Right hindlimb (tissue), 1 donor: ENCODE results near the gene GJC1.
A peak's percentile ranks its signal among the peaks of the same experiment; 100 is the strongest.
"Not testable (repeated sequence)": the region's sequence is repeated elsewhere in the genome, so short reads cannot be mapped to it uniquely, and the experiment has no call there.

Experiments
- DNase-seq: peaks from one replicate; pipeline ENCODE4 v3.0.0-alpha.2; 2018

Gene GJC1

GRCh38 chr17:44842748-44843147 lies 12.7 kb upstream of the GJC1 start:
- DNase-seq, result no peak

DNA sequence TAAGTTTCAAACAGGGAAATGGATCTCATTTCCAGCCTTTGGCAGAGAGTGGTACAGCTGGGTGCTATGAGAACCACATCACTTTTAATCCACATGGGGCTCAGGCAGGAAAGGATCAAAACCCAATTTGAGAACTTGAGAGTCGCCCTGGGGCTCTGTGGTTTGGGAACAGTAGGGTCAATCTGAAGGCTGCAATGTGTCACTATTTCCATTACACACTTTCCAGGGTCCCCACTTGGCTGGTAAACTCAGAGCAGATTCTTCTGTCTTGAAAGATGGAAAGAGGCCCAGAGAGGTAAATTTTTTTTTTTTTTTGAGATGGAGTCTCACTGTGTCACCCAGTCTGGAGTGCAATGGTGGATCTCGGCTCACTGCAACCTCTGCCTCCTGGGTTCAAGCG lies 10.8 kb upstream of the GJC1 start:
- no peak for DNase-seq

- no peak for DNase-seq
Observed at GRCh38 chr17:44840274-44840673, 10.2 kb upstream of the GJC1 start.

DNA sequence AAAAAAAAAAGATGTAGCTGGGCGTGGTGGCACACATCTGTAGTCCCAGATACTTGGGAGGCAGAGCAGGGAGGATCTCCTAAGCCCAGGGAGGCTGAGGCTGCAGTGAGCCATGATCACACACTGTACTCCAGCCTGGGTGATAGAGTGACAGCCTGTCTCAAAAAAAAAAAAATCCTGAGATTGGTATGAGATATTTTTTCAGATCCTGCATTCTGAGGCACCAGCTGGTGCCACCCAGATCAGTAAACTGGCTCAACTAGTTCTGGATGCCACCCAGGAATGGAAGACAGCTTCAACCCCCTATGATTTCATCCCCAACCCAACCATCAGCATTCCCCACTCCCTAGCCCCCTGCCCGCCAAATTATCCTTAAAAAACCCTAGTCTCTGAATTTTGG lies 7.1 kb upstream of the GJC1 start:
- no peak for DNase-seq

GRCh38 chr17:44832805-44833204 lies 2.7 kb upstream of the GJC1 start:
- DNase-seq, result no peak

- DNase-seq, result no peak
Observed at GRCh38 chr17:44831371-44831770, 1.3 kb upstream of the GJC1 start.

DNA sequence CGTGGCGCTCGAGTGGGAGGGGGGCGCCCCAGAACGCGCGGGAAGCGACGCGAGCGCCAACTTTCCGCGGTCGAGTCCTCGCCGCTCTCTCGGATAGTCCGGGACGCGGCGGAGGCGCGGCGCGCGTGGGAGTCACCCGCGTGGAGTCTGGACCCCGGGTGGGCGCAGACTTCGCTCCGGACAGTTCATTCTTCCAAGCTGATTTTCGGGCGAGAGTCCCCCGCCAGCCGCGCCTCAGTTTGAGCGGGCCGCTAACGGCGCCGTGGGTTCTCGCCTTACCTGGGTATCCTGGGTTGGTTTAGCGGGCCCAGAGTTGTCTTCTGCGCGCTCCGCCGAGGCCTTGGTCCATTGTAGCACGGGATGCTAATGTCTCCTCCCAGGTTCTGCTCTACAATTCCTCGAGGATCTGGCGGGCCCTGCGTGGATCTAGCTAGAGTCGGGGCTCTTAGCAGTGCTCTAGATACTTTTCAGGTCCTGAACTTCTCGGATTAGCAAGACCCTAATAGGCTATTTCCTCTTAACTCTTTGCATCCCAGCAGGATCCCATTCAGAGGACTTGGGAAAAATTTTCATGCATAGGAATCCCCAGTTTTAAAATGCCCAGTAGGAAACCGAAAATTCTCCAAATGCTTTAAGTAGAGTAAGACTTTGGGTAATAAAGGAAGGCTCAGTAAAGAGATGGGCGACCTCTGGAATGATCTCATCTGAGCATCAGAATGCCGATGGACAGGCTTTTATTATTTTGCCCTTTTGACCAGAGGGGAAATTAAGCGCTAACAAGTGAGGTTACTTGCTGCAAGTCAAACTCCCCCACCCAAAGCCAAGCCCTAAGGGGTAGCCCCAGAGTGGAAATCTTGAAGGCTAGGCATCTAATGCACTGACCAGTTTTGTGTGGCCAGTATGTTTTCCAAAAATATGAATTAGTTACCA lies 537 bp upstream of the GJC1 start:
- DNase-seq, result peak; percentile 56

- no peak for DNase-seq
Observed at GRCh38 chr17:44828919-44829522, 1.1 kb downstream of the GJC1 start.

GRCh38 chr17:44827863-44828262 lies 2.2 kb downstream of the GJC1 start:
- no peak for DNase-seq

DNA sequence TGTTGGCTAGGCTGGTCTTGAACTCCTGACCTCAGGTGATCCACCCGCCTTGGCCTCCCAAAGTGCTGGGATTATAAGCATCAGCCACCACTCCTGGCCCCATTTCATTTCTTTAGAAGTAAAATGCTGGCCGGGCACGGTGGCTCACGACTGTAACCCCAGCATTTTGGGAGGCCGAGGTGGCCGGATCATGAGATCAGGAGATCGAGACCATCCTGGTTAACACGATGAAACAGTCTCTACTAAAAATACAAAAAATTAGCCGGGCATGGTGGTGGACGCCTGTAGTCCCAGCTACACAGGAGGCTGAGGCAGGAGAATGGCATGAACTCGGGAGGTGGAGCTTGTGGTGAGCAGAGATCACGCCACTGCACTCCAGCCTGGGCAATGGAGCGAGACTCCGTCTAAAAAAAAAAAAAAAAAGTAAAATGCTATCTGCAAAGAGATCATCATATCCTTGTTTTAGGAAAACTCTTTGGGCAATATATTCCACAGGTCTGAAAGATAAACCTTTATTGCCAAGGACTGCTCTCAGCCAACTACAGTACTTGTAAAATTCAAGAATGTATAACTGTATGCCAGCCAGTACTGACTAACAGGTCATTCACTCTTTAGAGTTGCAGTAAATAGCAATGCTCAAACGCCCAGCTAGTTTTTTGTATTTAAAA lies 3.8 kb downstream of the GJC1 start:
- no peak for DNase-seq

DNA sequence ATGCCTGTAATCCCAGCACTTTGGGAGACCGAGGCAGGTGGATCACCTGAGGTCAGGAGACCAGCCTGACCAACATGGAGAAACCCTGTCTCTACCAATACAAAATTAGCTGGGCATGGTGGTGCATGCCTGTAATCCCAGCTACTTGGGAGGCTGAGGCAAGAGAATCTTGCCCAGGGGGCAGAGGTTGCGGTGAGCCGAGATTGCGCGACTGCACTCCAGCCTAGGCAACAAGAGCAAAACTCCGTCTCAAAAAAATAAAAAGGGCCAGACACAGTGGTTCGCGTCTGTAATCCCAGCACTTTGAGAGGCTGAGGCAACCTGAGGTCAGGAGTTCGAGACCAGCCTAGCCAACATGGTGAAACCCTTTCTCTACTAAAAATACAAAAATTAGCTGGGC lies 4.9 kb downstream of the GJC1 start:
- not testable (repeated sequence) for DNase-seq

- no peak for DNase-seq
Observed at GRCh38 chr17:44820631-44821212, 9.4 kb downstream of the GJC1 start.

GRCh38 chr17:44818508-44818907 lies 11.6 kb downstream of the GJC1 start:
- DNase-seq, result not testable (repeated sequence)

- DNase-seq, result no peak
Observed at GRCh38 chr17:44812263-44812662, 17.8 kb downstream of the GJC1 start.

- DNase-seq, result not testable (repeated sequence)
Observed at GRCh38 chr17:44808656-44809388, 21.3 kb downstream of the GJC1 start.

DNA sequence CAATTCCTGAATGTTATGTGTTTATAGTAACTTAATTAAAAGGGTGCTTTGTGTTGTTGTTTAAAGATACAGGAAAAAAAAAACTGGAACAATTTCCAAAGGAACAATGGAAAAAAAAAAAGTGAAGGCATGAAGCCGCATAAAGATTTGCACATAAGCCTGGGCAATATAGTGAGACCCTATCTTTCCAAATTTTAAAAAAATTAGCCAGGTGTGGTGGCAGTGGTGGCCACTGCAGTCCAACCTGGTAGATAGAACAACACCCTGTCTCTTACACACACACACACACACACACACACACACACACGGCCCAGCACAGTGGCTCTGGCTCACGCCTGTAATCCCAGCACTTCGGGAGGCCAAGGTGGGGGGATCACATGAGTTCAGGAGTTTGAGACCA lies 21.9 kb downstream of the GJC1 start:
- no peak for DNase-seq

GRCh38 chr17:44807817-44808155 lies 22.3 kb downstream of the GJC1 start:
- no peak for DNase-seq

DNA sequence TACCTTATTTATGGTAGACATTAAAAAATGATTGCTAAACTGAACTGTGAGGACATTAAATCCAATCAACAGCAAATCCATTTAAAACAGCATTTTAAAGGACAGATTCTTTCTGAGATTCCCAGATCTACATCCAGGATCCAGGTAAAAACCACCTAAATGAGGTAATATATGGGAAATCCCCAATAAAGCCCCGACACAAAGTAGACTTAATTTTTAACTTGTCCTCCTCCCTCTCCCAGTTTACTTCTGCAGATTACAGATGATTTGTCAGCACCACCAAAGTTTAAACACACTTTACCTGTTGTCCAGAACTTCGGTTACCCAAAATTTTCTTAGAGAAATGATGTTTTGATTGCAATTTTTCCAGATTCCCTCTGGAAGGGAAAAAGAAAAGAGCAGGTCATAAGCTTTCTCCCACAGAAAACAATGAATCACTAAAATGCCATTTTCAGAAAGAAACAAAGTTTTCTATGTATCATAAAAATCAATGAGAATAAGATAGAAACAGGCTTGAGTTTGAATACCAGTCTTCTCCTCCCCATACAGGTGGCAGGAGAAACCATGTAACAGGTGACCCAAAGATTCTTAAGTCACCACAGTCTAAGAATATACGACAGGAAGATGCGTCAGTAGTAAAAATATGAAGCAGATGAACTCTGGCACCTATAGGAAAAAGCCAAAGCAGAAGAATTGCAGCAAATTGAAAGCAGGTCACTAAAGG lies 22.8 kb downstream of the GJC1 start:
- DNase-seq, result no peak

DNA sequence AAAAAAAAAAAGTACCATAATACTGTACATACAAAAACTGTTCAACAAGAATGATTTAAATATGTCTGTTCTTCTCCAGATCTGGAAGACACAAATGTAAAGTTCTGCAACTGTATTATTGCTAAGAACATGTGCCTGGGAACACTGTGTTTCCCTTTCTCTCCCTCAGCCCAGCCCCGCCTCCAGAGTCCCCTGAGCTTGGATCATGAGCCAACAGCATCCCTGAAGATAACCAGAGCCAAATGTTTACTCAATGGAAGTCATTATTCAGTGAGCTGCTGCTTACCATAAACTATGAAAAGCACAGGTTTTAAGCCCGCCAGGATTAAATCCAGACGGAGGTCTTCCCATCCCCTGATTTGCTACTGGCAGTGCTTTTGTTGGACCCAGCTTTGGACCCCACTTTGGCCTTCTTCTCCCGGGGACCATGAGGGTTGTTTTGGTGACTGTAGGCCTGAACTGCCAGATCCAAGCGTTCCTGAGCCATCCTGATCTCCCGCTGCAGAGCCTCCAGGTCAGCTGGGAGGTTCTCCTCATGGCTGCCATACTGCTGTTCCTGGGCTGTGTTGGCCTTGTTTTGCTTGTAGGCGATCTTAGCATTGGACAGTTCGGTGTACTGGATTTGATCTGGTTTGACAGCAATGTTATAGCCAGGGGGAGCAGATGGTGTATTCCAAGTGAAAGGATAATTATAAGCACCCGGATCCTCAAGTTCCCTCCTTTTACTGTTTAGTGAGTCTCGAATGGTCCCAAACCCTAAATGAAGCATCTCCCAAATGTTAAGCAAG lies 25.6 kb downstream of the GJC1 start:
- DNase-seq, result peak; percentile 78

DNA sequence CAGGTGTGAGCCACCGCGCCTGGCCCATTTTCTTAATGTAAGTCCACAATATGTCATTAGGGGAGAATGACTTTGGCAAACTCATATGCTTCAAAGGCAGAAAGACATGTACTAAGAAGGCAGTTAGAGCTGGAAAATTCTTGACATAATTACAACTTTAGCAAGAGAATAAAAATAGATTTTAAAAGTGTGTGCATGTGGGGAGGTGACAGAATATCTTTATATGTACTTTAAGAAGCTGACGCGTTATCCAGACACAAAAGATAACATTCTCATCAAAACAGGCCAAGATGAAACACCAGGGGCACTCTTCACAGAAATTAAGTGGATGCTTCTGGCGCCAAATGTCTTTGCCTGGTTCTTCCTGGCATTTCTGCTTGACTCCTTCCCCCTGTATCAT lies 28.2 kb downstream of the GJC1 start:
- no peak for DNase-seq

- DNase-seq, result no peak
Observed at GRCh38 chr17:44798356-44798755, 31.7 kb downstream of the GJC1 start.
